Karpas-422 (cell line): ENCODE measurements around the gene CHCHD1. TPM values are rescaled to one million over a fixed set of nuclear protein-coding genes. Genes with fewer than 3 reads are reported as not detected.

ENCODE experiments used
- DNase-seq: peaks from one replicate; pipeline ENCODE4 v3.0.0-alpha.2; 2015
- H2AFZ ChIP-seq: fragments of 200-600 bp; sonication (generic); 2 replicates; pipeline ENCODE4 v1.6.1; 2014; ENCODE audit warnings: antibody characterized with exemption, low read length, mixed read lengths
- H3K27ac ChIP-seq: fragments of 200-600 bp; sonication (generic); 2 replicates; pipeline ENCODE4 v1.5.1; 2014; ENCODE audit warnings: mild to moderate bottlenecking, low read length, moderate library complexity
- H3K27me3 ChIP-seq: fragments of 200-600 bp; sonication (generic); 2 replicates; pipeline ENCODE4 v1.6.1; 2014; ENCODE audit warnings: low read length, mixed read lengths
- H3K36me3 ChIP-seq: fragments of 200-600 bp; sonication (generic); 2 replicates; pipeline ENCODE4 v1.6.1; 2014; ENCODE audit warnings: low read length, mixed read lengths; ENCODE audit not compliant: insufficient read depth
- H3K4me1 ChIP-seq: fragments of 200-600 bp; sonication (generic); 2 replicates; pipeline ENCODE4 v1.6.1; 2014; ENCODE audit warnings: mild to moderate bottlenecking, low read length, mixed read lengths
- H3K4me2 ChIP-seq: fragments of 200-600 bp; sonication (generic); 2 replicates; pipeline ENCODE4 v1.6.1; 2014; ENCODE audit warnings: low read length, low read depth, mild to moderate bottlenecking; ENCODE audit not compliant: poor library complexity, severe bottlenecking
- H3K4me3 ChIP-seq: fragments of 200-600 bp; sonication (generic); 2 replicates; pipeline ENCODE4 v1.5.1; 2014; ENCODE audit warnings: mild to moderate bottlenecking, antibody characterized with exemption, low read length, mixed read lengths
- H3K79me2 ChIP-seq: fragments of 200-600 bp; sonication (generic); 2 replicates; pipeline ENCODE4 v1.6.1; 2014; ENCODE audit warnings: mild to moderate bottlenecking, low read length, mixed read lengths
- H3K9ac ChIP-seq: fragments of 200-600 bp; sonication (generic); 2 replicates; pipeline ENCODE4 v1.6.0; 2014; ENCODE audit warnings: low read length
- H3K9me2 ChIP-seq: fragments of 200-600 bp; sonication (generic), shearing (Covaris generic); replicated peaks from 2 replicates; pipeline ENCODE4 v1.6.0; 2014; ENCODE audit warnings: mild to moderate bottlenecking, low read length, moderate library complexity; ENCODE audit not compliant: insufficient read depth
- H3K9me3 ChIP-seq: fragments of 300-700, 200-600 bp; sonication (generic); 2 replicates; pipeline ENCODE4 v1.6.1; 2014; ENCODE audit warnings: low read length, mixed read lengths
- H4K20me1 ChIP-seq: fragments of 200-600 bp; sonication (generic); 2 replicates; pipeline ENCODE4 v1.6.1; 2014; ENCODE audit warnings: mild to moderate bottlenecking, antibody characterized with exemption, low read length, low read depth; ENCODE audit not compliant: insufficient read depth
- total RNA-seq: library from RNA; depleted of rRNA; stranded (reverse); fragments of >200 nt; shearing (Covaris generic); gene quantifications from 2 replicates; pipeline ENCODE4 v1.2.3, GENCODE V29; 2014; ENCODE audit warnings: low replicate concordance

CHCHD1 gene
- total RNA-seq, 1 experiment from 2014 or later = 57.5 TPM

DNA sequence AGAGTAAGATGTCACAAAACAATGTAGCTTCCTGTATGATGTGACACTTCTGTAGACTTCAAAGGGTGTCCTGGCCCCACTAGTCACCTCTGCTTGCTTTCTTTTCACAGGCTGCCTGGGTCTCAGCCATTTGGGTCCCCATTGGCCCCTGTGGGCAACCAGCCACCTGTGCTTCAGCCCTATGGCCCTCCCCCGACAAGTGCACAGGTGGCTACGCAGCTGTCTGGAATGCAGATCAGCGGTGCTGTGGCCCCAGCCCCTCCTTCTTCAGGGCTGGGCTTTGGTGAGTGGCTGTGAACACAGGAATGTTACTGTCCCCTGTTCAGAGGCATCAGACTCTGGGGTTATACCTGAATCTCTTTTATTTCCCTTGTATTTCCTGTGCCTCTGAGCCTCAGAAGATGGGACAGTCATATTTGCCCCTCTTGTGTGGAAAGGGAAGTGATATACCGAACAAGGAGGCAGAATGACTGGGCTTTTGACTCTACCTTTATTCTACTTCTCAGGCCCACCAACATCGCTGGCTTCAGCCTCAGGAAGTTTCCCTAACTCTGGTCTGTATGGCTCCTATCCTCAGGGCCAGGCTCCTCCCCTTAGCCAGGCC, 22.2 kb upstream of the CHCHD1 start:
- Histone ChIP-seq H3K9me2 (no peaks in the 10 kb centered on the region), H3K4me1 (peaks cover 13% of the 10 kb centered on the region), H3K27me3 (no peaks in the 10 kb centered on the region), H3K4me2 (no peak overlapping the region), H3K9ac (no peak overlapping the region), H4K20me1 (peaks cover 3% of the 10 kb centered on the region; the same call in 1 of the 2 replicates), H3K9me3 (no peaks in the 10 kb centered on the region), H3K79me2 (peaks cover 25% of the 10 kb centered on the region), H2AFZ (no peak overlapping the region), H3K27ac (no peak overlapping the region), H3K4me3 (no peak overlapping the region), H3K36me3 (peaks cover 32% of the 10 kb centered on the region)
- DNase-seq = no peak

DNA sequence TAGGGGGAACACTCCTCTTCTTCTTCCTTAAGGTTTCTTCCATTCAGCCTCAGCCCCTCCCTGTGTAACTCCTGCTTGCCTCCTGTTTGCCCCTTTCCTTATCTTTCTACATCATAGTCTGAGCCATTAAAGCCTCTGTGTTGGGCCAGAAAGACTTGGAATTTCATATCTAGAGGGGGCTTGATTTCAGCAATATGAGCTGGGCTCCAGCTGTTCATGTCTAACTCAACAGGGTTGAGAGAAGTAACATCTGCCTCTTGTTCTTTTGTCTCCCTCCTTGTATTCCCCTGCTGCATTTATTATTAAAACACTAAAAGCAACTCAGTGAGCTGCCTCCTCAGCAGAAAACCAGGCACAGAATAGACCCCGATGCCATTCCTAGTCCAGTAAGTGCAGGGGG, 20.1 kb upstream of the CHCHD1 start:
- Histone ChIP-seq H3K9me3 (no peaks in the 10 kb centered on the region), H2AFZ (no peak overlapping the region), H3K4me2 (no peak overlapping the region), H3K79me2 (peaks cover 19% of the 10 kb centered on the region), H3K4me1 (peaks cover 13% of the 10 kb centered on the region), H4K20me1 (peaks cover 3% of the 10 kb centered on the region; the same call in 1 of the 2 replicates), H3K9me2 (no peaks in the 10 kb centered on the region), H3K27me3 (no peaks in the 10 kb centered on the region), H3K4me3 (no peak overlapping the region), H3K9ac (no peak overlapping the region), H3K27ac (no peak overlapping the region), H3K36me3 (peaks cover 38% of the 10 kb centered on the region)
- no peak for DNase-seq

DNA sequence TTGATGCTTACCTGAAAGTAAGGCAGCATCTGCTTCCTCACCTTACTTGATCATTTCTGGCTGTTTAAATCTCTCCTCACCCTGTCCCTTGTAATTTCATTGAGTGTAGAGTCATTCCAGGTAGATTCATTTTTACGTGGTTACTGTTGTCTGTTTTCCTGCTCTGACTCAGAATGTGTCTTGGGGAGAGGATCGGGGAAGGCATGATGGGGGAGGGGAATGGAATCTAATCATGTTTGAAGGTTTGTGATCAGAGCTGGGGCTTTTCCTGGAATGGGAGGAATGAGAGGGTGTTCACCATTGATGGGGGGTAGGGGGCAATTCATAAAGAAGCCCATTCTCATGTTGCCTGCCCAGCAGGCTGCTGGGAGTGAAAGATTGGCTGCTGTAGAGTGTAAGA, 18.9 kb upstream of the CHCHD1 start:
- Histone ChIP-seq H3K27ac (no peak overlapping the region), H3K9ac (no peak overlapping the region), H3K4me1 (peaks cover 13% of the 10 kb centered on the region)

DNA sequence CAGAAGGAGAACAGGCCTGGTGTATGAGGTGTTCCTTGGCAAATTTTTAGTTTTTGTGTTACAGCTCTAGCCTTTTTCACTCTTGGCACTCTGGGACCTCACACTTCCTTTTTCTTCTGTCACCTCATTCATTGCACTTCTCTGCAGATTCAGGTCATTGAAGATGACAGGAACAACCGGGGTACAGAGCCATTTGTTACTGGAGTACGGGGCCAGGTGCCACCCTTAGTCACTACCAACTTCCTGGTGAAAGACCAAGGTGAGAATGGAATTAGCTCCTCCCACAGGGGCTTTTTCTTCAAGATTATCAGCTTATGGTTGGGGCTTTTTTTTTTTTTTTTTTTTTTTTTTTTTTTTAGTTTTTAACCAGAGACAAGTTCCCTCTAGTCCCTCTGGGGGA, 18.5 kb upstream of the CHCHD1 start:
- no peak for DNase-seq
- Histone ChIP-seq H3K27ac (no peak overlapping the region), H3K4me2 (no peak overlapping the region), H3K27me3 (no peaks in the 10 kb centered on the region), H2AFZ (no peak overlapping the region), H3K9ac (no peak overlapping the region), H4K20me1 (peaks cover 3% of the 10 kb centered on the region; the same call in 1 of the 2 replicates), H3K9me2 (no peaks in the 10 kb centered on the region), H3K79me2 (peaks cover 14% of the 10 kb centered on the region; the same call in 1 of the 2 replicates), H3K36me3 (peaks cover 38% of the 10 kb centered on the region), H3K4me1 (peaks cover 16% of the 10 kb centered on the region), H3K9me3 (no peaks in the 10 kb centered on the region), H3K4me3 (no peak overlapping the region)

More for the DNA sequence above, 18.9 kb upstream of the CHCHD1 start:
- no peaks in the 10 kb centered on the region for H3K9me2 ChIP-seq
- no peak overlapping the region for H3K4me2 ChIP-seq
- no peak for DNase-seq
- no peak overlapping the region for H3K4me3 ChIP-seq
- no peaks in the 10 kb centered on the region for H3K27me3 ChIP-seq
- H3K79me2 ChIP-seq = peaks cover 14% of the 10 kb centered on the region; the same call in 1 of the 2 replicates
- H3K9me3 ChIP-seq = no peaks in the 10 kb centered on the region
- H3K36me3 ChIP-seq = peaks cover 38% of the 10 kb centered on the region
- H2AFZ ChIP-seq = no peak overlapping the region
- H4K20me1 ChIP-seq = peaks cover 3% of the 10 kb centered on the region; the same call in 1 of the 2 replicates

DNA sequence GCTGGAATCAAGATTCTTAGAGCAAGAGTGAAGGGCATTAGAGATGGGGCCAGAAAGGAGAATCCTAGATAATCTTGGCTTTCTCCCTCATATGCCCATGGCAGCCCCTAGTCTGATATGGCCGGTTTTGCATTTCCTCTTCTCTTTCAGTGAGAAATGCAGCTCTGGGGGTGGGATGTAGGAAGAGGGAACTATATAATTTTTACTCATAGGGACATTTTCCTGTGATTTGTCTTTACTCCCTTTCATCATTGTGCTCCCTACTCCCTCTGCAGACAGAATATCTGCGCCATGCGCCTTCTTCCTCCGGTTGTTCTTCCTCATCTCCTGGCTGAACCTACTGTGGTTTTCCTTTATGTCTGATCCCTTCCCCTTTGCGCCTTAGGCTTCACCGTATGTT, 16.8 kb upstream of the CHCHD1 start:
- Histone ChIP-seq H3K9ac (no peak overlapping the region), H4K20me1 (no peaks in the 10 kb centered on the region), H3K36me3 (peaks cover 37% of the 10 kb centered on the region), H3K27me3 (no peaks in the 10 kb centered on the region), H3K27ac (no peak overlapping the region), H3K4me2 (no peak overlapping the region), H3K4me3 (no peak overlapping the region), H3K79me2 (peaks cover 8% of the 10 kb centered on the region; the same call in 1 of the 2 replicates), H3K9me3 (no peaks in the 10 kb centered on the region), H3K9me2 (no peaks in the 10 kb centered on the region), H2AFZ (no peak overlapping the region), H3K4me1 (peaks cover 22% of the 10 kb centered on the region)
- DNase-seq = no peak

DNA sequence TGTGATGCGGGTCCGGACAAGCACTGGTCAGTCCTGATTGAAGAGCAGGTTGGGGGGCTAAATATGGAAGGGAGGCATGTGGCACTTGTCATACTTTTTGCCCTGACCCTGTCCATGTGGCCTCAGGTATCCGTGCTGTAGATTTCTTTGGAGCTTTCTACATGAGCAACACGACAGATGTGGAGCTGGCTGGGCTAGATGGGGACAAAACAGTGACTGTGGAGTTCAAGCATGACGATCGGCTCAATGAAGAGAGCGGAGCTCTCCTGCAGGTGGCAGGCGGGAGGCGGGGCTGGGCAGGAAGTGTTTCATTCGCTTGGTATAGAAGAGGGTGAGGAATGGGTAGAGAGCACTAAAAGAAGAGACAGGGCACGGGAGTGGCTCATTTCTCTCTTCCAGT, 13.0 kb upstream of the CHCHD1 start:
- Histone ChIP-seq H4K20me1 (no peaks in the 10 kb centered on the region), H3K27me3 (no peaks in the 10 kb centered on the region), H3K27ac (peak overlapping the region; percentile 59), H3K4me3 (peak overlapping the region; percentile 24; the same call in 1 of the 2 replicates), H2AFZ (no peak overlapping the region), H3K9me3 (no peaks in the 10 kb centered on the region), H3K4me2 (peak overlapping the region; percentile 46), H3K9ac (peak overlapping the region; percentile 42), H3K4me1 (peaks cover 33% of the 10 kb centered on the region), H3K36me3 (peaks cover 24% of the 10 kb centered on the region; the same call in 1 of the 2 replicates), H3K79me2 (peaks cover 16% of the 10 kb centered on the region), H3K9me2 (no peaks in the 10 kb centered on the region)
- peak; percentile 81 for DNase-seq

DNA sequence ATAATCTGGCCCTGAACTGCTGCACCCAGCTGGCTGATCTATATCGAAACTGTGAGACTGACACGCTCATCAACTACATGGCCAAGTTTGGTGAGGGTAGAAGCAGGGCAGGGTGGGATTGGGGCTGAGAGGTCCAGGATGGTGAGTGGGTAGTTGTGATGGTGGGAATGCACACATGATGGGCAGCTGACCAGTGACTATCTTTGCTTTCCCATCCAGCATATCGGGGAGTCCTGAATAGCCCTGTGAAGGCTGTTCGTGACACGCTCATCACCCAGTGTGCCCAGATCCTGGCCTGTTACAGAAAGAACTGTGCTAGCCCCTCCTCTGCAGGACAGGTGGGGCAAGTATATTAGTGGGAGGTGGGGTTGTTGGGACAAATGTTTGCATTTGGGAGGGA, 12.5 kb upstream of the CHCHD1 start:
- peaks cover 27% of the 10 kb centered on the region; the same call in 1 of the 2 replicates for H3K36me3 ChIP-seq
- no peaks in the 10 kb centered on the region for H4K20me1 ChIP-seq
- peak overlapping the region; percentile 46 for H3K4me2 ChIP-seq
- no peaks in the 10 kb centered on the region for H3K9me2 ChIP-seq
- H3K9me3 ChIP-seq = no peaks in the 10 kb centered on the region
- peaks cover 22% of the 10 kb centered on the region for H3K79me2 ChIP-seq
- H2AFZ ChIP-seq = no peak overlapping the region
- H3K9ac ChIP-seq = peak overlapping the region; percentile 42
- H3K27ac ChIP-seq = peak overlapping the region; percentile 59
- peaks cover 37% of the 10 kb centered on the region for H3K4me1 ChIP-seq
- no peak for DNase-seq
- peak overlapping the region; percentile 24; the same call in 1 of the 2 replicates for H3K4me3 ChIP-seq
- H3K27me3 ChIP-seq = no peaks in the 10 kb centered on the region

DNA sequence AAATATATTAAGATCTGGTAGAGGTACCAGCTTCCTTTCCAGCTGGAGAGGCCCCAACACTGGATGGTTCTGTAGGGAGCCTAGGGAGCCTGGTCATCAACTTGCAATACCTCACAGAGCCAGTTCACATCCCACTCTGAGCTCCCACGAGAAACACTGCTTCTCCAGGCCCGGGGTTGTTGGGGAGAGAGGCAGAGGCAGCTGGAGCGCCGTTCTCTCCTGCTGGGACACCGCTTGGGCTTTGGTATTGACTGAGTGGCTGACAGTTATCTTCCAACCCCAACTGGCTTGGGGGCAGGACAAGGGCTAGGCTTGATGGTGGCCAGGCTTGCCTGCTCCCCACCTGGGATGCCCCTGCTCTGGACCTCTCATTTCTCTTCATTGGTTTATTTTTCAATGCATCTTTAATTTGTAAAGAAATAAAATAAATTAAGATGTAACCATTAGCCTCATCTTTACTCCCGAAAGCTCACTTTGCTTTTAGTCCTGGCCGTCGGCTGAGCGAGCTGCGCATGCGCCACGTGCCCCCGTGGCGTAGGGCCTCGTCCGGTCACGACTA, 10.0 kb upstream of the CHCHD1 start:
- H3K9me3 ChIP-seq = no peaks in the 10 kb centered on the region
- no peaks in the 10 kb centered on the region for H3K27me3 ChIP-seq
- H3K27ac ChIP-seq = peak overlapping the region; percentile 79
- peak overlapping the region; percentile 99 for H3K4me2 ChIP-seq
- peaks cover 4% of the 10 kb centered on the region; the same call in 1 of the 2 replicates for H4K20me1 ChIP-seq
- H3K36me3 ChIP-seq = peaks cover 38% of the 10 kb centered on the region
- peaks cover 53% of the 10 kb centered on the region for H3K4me1 ChIP-seq
- peaks cover 43% of the 10 kb centered on the region for H3K79me2 ChIP-seq
- H2AFZ ChIP-seq = peak overlapping the region; percentile 76
- H3K9ac ChIP-seq = peak overlapping the region; percentile 85
- H3K4me3 ChIP-seq = peak overlapping the region; percentile 89
- no peaks in the 10 kb centered on the region for H3K9me2 ChIP-seq
- DNase-seq = peak; percentile 90
